Measurements from ENCODE around the gene GDPGP1. TPM values are rescaled to one million over a fixed set of nuclear protein-coding genes. Genes with fewer than 3 reads are reported as not detected.

GDPGP1 gene
- total and polyA plus RNA-seq, 2 donors = 3.6 to 6.6 TPM

GRCh38 chr15:90225504-90226234 lies 8.3 kb upstream of the GDPGP1 start:
- no peak for DNase-seq (ENCODE audit: extremely low spot score)
- no peaks in the 10 kb centered on the region for H3K4me1 ChIP-seq (ENCODE audit: insufficient read depth)
- H3K27ac ChIP-seq (ENCODE audit: low read depth) = no peak overlapping the region
- WGBS = 89% methylated on average over 18 of the region's 18 CpGs
- H3K36me3 ChIP-seq (ENCODE audit: insufficient read depth) = peaks cover 14% of the 10 kb centered on the region
- H3K4me3 ChIP-seq (ENCODE audit: low read depth, low read length) = no peak overlapping the region

- WGBS = 88% methylated on average over 7 of the region's 7 CpGs
- H3K27ac ChIP-seq (ENCODE audit: low read depth) = no peak overlapping the region
- H3K4me3 ChIP-seq (ENCODE audit: low read depth, low read length) = no peak overlapping the region
- DNase-seq (ENCODE audit: extremely low spot score) = no peak
- no peaks in the 10 kb centered on the region for H3K4me1 ChIP-seq (ENCODE audit: insufficient read depth)
- H3K36me3 ChIP-seq (ENCODE audit: insufficient read depth) = peaks cover 14% of the 10 kb centered on the region
Observed at GRCh38 chr15:90227336-90227735, 6.7 kb upstream of the GDPGP1 start.

- Histone ChIP-seq H3K27ac (ENCODE audit: low read depth) (no peak overlapping the region), H3K4me3 (ENCODE audit: low read depth, low read length) (no peak overlapping the region), H3K36me3 (ENCODE audit: insufficient read depth) (peaks cover 14% of the 10 kb centered on the region), H3K4me1 (ENCODE audit: insufficient read depth) (no peaks in the 10 kb centered on the region)
- no peak for DNase-seq (ENCODE audit: extremely low spot score)
- WGBS = 89% methylated on average over 38 of the region's 38 CpGs
Observed at GRCh38 chr15:90227816-90228772, 5.9 kb upstream of the GDPGP1 start.

- Histone ChIP-seq H3K4me3 (ENCODE audit: low read depth, low read length) (no peak overlapping the region), H3K27ac (ENCODE audit: low read depth) (no peak overlapping the region), H3K4me1 (ENCODE audit: insufficient read depth) (no peaks in the 10 kb centered on the region), H3K36me3 (ENCODE audit: insufficient read depth) (peaks cover 14% of the 10 kb centered on the region)
- DNase-seq (ENCODE audit: extremely low spot score) = no peak
- 86% methylated on average over 15 of the region's 15 CpGs for WGBS
Observed at GRCh38 chr15:90228960-90229359, 5.0 kb upstream of the GDPGP1 start.

GRCh38 chr15:90230071-90230494 lies 3.9 kb upstream of the GDPGP1 start:
- 73% methylated on average over 12 of the region's 12 CpGs for WGBS
- DNase-seq (ENCODE audit: extremely low spot score) = no peak
- Histone ChIP-seq H3K36me3 (ENCODE audit: insufficient read depth) (peaks cover 9% of the 10 kb centered on the region), H3K4me3 (ENCODE audit: low read depth, low read length) (no peak overlapping the region), H3K27ac (ENCODE audit: low read depth) (no peak overlapping the region), H3K4me1 (ENCODE audit: insufficient read depth) (no peaks in the 10 kb centered on the region)

GRCh38 chr15:90230610-90231009 lies 3.4 kb upstream of the GDPGP1 start:
- DNase-seq (ENCODE audit: extremely low spot score) = no peak
- Histone ChIP-seq H3K36me3 (ENCODE audit: insufficient read depth) (peaks cover 6% of the 10 kb centered on the region), H3K4me1 (ENCODE audit: insufficient read depth) (no peaks in the 10 kb centered on the region), H3K27ac (ENCODE audit: low read depth) (peak overlapping the region; percentile 25), H3K4me3 (ENCODE audit: low read depth, low read length) (no peak overlapping the region)
- 88% methylated on average over 8 of the region's 8 CpGs for WGBS

- H3K36me3 ChIP-seq (ENCODE audit: insufficient read depth) = peaks cover 3% of the 10 kb centered on the region
- peak overlapping the region; percentile 50 for H3K27ac ChIP-seq (ENCODE audit: low read depth)
- no peaks in the 10 kb centered on the region for H3K4me1 ChIP-seq (ENCODE audit: insufficient read depth)
- 67% methylated on average over 27 of the region's 27 CpGs for WGBS
- DNase-seq (ENCODE audit: extremely low spot score) = no peak
- H3K4me3 ChIP-seq (ENCODE audit: low read depth, low read length) = no peak overlapping the region
Observed at GRCh38 chr15:90231028-90232017, 2.7 kb upstream of the GDPGP1 start.

GRCh38 chr15:90232196-90232595 lies 1.8 kb upstream of the GDPGP1 start:
- DNase-seq (ENCODE audit: extremely low spot score) = no peak
- Histone ChIP-seq H3K4me3 (ENCODE audit: low read depth, low read length) (no peak overlapping the region), H3K4me1 (ENCODE audit: insufficient read depth) (no peaks in the 10 kb centered on the region), H3K27ac (ENCODE audit: low read depth) (no peak overlapping the region), H3K36me3 (ENCODE audit: insufficient read depth) (peaks cover 2% of the 10 kb centered on the region)
- WGBS = 87% methylated on average over 13 of the region's 13 CpGs

- Histone ChIP-seq H3K36me3 (ENCODE audit: insufficient read depth) (peaks cover 2% of the 10 kb centered on the region), H3K4me1 (ENCODE audit: insufficient read depth) (no peaks in the 10 kb centered on the region), H3K27ac (ENCODE audit: low read depth) (peak overlapping the region; percentile 89), H3K4me3 (ENCODE audit: low read depth, low read length) (peak overlapping the region; percentile 74)
- DNase-seq (ENCODE audit: extremely low spot score) = no peak
- WGBS = 12% methylated on average over 9 of the region's 9 CpGs
Observed at GRCh38 chr15:90232941-90233386, 1.0 kb upstream of the GDPGP1 start.

GRCh38 chr15:90233387-90234095 lies 468 bp upstream of the GDPGP1 start, which contains the start of gene CIB1:
TSS of gene CIB1 (minus strand) at chr15:90233941. CDS start at chr15:90233885, 56 bp downstream.
- DNase-seq (ENCODE audit: extremely low spot score) = peak; percentile 73
- peak within 1 kb of the TSS; percentile 74 for H3K4me3 ChIP-seq (ENCODE audit: low read depth, low read length)
- WGBS = under 1% methylated on average over 63 of the region's 63 CpGs
- no peaks in the 10 kb centered on the region for H3K4me1 ChIP-seq (ENCODE audit: insufficient read depth)
- peaks cover 2% of the 10 kb centered on the region for H3K36me3 ChIP-seq (ENCODE audit: insufficient read depth)
- H3K27ac ChIP-seq (ENCODE audit: low read depth) = peak within 1 kb of the TSS; percentile 89

- DNase-seq (ENCODE audit: extremely low spot score) = no peak
- H3K36me3 ChIP-seq (ENCODE audit: insufficient read depth) = no peaks in the 10 kb centered on the region
- H3K4me1 ChIP-seq (ENCODE audit: insufficient read depth) = no peaks in the 10 kb centered on the region
Observed at GRCh38 chr15:90239371-90239770, 5.4 kb downstream of the GDPGP1 start.

GRCh38 chr15:90240856-90241255 lies 6.8 kb downstream of the GDPGP1 start:
- Histone ChIP-seq H3K4me3 (ENCODE audit: low read depth, low read length) (no peak overlapping the region), H3K27ac (ENCODE audit: low read depth) (no peak overlapping the region), H3K4me1 (ENCODE audit: insufficient read depth) (no peaks in the 10 kb centered on the region), H3K36me3 (ENCODE audit: insufficient read depth) (no peaks in the 10 kb centered on the region)
- 88% methylated on average over 8 of the region's 8 CpGs for WGBS
- DNase-seq (ENCODE audit: extremely low spot score) = no peak

More at GRCh38 chr15:90239371-90239770, 5.4 kb downstream of the GDPGP1 start:
- 84% methylated on average over 3 of the region's 3 CpGs for WGBS
- H3K27ac ChIP-seq (ENCODE audit: low read depth) = no peak overlapping the region
- no peak overlapping the region for H3K4me3 ChIP-seq (ENCODE audit: low read depth, low read length)

Measured in urinary bladder (tissue), 4 donors.